GM19238 (cell line): ENCODE results near the gene PRKCB.
"Not testable (repeated sequence)": the region's sequence is repeated elsewhere in the genome, so short reads cannot be mapped to it uniquely, and the experiment has no call there.

Experiments
- DNase-seq: peaks from one replicate; pipeline ENCODE4 v3.0.0; 2011; ENCODE audit warnings: low spot score; ENCODE audit not compliant: insufficient read length

The PRKCB gene

DNA sequence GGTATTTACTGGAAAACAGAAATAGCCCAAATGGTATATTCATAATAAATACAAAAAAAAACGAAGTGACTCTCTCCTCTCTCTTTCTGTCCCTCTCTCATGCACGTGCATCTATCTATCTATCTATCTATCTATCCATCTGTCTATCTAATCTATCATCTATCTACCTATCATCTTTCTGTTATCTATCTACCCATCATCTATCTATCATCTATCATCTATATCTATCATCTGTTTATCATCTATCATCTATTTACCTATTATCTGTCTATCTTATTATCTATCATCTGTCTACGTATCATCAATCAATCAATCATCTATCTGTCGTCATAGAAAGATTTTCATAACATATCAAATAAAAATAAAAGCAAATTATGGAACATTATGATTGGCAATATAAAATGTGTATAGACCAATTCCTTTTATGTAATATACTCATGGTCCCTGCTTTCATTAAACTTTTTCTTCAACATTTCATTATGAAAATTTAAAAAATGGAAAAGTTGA, 293.7 kb downstream of the PRKCB start:
- no peak for DNase-seq

DNA sequence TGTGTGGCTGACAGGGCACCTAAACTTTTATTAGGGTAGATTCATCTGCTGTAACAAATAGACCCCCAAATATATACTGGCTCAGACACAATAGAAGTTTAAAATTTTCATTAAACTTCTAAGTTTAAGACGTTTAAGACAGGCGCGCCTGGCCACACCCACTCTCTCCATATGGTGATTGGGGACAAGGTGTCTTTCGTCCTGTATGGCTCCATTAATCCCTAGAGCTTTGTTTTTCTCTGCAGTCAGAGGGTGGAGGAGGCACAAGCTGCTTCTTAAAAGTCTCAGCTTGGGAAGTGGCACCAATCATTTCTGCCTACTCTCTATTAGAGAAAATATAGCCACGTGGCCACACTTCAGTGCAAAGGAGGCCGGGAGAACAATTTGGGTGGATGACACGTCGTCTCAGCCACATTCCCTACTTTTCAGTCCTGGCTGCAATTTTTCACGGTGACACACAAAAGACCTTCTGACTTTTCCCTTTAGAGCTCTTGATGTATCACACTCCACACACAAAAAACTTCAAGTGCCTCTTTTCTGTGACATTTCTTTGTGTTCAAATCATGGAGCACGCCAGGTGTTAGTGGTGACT, 294.8 kb downstream of the PRKCB start:
- no peak for DNase-seq

DNA sequence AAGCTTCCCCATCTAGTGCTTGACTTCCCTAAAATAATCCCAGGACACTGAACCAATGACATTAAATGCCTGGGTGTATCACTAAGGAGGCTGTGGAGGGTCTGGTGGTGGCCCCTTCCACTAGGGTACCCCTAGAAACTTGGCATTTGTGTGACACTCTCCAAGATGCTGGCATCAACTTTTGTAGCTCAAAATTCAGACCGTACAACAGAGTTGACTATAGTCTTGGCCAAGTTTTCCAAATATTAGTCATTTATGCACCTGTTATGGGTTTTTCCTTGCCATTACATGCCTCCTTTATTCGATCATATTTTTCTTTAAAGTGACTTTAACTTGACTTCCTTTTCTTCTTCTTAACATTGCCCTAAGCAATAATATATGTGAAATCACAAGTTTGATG, 295.5 kb downstream of the PRKCB start:
- DNase-seq: no peak

DNA sequence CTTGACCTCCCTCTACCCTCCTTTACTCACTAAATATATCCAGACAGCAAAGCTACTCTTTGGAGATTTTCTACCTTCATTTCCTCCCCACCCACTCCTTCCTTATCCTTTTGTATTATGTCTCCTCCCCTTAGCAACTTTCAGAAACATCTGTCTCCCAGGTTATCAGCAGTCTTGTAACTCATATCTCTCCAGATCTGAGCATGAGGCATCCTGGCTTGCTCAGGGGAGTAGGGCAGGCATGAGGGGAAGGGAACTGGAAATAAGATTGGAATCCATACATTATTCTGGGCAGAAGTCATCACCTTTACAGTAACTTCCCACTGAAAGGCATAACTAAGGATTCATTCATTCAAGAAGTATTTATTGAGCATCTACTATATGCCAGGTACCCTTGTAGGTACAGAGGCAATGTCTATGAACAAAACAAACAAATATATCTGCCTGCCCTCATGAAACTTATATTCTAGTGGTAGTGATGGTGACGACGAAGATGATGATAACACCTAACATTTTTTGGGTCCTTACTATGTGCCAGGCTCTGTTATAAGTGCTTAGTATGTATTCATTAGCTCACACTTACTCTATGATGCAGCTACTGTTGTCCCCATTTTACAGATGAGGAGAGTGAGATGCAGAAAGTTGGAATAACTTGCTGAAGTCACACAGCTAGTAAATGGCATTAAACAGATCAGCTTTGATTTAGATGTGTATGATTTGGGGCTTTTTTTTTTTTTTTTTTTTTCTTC, 296.4 kb downstream of the PRKCB start:
- no peak for DNase-seq

DNA sequence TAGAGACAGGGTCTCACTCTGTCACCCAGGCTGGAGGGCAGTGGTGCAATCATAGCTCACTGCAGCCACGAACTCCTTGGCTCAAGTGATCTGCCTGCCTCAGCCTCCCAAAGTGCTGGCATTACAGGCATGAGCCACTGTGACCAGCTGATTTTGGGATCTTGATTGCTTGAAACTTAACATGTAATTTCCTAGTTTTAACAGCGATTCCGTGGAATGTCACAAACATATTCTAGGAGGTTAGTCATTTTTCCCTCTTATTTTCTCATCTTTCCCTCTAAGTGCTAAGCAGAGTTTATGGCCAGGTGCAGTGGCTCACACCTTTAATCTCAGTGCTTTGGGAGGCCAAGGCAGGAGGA, 297.0 kb downstream of the PRKCB start:
- DNase-seq: no peak

DNA sequence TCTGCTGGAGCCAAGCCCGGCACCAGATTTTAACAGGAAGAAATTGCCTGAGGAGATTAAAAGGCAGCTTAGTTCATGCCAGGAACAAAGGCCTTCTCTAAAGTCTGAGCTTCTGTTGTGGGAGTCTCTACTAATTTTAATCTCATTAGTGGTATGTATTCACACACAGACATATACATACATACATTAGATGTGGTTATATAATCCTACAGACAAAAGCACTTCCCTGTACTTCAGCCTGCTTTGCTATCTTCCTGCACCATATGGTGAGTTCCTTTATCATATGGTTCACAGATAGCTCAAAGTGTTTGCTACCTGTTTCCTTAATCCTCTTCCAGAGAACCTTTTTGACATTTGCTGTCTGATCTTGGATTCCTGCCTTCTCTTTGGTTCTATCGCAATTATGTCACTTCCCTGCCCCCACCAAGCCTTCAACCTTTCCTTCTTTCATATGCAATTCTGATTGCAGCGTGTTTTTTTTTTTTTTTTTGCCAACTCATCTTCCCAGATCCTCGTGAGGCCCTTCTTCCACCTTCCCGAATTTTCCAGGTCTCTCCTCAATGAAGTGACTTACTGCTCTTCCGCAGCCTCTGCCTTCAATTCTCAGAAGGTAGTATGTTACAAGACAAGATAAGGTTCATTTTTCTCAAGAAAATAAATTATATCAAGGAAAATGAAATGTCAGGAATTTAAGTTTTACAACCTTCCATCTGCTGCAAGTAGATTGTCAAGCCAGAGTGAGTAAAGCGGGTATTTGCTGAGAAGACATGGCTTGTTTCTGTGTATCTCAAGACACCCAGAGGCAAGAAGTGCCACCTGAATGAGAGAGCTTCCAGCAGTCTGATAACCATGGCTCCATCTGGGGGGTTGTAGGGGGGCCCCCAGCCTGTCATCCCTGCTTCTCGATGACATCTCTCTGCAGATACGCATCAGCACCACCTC, 300.1 kb downstream of the PRKCB start:
- DNase-seq: no peak

DNA sequence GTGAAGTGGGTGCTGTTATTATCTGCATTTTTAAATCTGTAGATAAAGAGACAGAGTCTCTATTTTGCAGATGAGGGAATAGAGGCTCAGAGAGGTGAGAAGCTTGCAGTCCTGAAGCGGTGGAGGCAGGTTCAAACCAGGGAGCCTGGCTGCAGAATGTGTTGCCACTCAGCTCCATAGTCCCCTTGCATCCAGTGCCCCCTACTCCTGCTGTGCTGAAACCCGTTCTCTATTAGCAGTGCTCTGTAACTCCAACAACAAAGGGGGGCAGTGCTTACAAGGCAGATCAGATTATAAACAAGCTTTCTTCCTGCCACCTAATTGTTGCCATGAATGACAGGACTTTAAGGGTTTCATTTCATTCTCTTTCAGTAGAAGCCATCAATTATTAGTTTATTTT, 302.2 kb downstream of the PRKCB start:
- no peak for DNase-seq

DNA sequence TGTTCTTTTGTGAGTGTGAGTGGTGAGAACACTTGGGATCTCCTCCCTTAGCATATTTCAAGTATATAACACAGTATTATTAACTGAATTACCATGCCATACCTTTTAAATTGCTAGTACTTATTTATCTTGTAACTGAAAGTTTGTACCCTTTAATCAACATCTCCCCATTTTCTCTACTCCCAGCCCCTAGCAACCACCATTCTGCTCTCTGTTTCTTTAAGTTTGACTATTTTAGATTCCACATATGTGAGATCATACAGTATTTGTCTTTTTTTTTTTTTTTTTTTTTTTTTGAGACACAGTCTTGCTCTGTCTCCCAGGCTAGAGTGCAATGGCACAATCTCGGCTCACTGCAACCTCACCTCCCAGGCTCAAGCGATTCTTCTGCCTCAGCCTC, 302.8 kb downstream of the PRKCB start:
- DNase-seq: no peak

DNA sequence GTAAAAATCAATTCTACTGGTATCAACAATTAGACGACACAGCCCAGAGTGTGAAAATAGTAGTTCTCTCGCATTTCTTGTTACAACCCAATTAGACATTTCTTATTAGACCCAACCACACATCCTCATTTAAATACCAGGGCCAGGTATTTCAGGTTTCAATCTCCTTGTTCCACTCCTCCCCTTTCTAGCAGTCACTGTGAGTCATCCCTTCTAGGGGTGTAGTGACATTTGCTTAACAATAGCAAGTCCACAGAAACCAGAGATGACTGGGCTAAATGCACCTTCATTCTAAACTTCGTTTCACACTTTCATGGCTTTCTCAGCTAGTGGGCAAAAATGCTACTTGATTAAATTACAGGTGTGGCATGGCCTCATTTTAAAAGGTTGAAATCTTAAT, 303.5 kb downstream of the PRKCB start:
- no peak for DNase-seq

DNA sequence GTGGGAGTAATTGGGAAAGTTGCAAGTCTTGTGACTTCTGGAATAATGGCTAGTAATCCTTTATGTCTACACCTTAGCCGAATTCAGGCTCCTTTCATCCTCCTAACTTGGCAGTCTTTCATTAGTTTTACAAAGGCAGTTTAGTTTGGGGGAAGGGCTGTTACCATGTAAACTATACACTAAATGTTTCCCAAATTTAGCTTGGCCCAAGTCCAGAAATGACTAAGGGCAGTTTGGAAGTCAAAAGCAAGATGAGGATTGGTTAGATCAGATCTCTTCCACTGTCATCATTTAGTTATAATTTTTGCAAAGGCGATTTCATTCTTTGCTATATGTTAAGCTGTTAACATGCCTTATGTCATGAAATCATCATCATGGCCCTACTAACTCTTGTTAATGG, 304.9 kb downstream of the PRKCB start:
- DNase-seq: no peak

DNA sequence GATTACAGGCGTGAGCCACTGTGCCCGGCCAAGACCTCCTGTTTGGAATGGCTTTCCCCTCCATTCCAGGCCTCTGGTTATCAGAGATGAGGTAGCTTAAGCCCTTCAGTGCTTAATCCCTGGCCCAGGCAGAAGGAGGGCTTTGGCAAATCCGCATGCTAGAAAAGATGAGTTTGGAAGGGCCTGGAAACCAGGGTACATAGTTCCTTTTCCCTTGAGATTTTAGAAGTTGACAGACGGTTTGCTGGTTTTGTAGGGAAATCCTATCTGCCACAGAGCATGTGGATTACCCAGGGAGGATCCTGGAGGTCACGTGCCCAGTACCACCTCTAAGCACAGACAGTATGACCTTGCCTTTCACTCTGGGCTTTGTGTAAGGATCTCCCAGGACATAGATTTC, 305.7 kb downstream of the PRKCB start:
- DNase-seq: no peak

DNA sequence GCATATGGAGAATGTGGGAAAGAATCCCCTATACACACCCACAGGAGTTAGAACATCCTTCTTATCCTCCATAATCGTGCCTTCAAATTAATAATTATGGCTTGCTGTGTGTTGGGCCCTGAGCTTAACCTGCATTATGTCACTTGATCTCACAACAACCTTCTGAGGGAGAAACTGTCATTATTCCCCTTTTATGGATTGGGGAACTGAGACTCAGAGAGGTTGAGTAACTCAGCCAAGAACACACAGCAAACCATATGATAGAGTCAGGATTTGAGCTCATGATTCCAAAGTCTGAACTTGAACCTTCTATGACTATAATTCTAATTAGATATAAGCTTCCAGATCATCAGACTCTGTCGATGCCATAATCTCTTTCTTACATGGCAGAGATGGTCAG, 306.1 kb downstream of the PRKCB start:
- no peak for DNase-seq

DNA sequence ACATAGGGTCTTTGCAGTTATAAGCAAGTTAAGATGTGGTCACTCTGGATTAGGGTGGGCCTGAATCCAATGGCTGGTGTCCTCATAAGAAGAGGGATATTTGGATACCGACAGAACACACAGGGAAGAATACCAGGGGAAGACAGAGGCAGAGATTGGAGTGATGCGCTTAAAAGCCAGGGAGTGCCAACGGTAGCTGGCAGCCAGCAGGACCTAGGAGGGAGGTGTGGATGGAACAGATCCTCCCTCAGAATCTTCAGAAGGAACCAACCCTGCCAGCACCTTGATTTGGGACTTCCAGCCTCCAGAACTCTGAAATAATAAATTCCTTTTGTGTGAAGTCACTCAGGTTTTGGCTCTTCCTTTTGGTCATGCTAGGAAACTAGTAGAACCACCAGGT, 310.1 kb downstream of the PRKCB start:
- DNase-seq: no peak

DNA sequence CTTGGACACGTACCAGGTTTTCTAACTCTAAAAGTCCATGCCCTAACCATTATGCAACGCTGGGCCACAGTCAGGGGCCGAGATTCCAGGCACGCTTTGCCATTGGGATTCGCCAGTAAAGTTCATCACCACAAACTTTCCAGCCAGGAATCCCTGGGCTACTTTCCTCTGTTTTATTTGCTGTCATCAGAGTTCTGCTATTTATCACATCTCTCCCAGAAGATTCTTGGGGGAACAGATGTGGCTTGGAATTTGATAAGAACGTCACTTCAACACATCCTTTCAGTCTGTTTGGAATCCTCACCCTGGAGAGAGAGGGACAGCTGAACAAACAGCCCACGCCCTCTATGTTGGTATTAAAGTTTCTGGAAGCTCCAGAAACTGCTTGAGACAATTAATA, 310.7 kb downstream of the PRKCB start:
- no peak for DNase-seq

DNA sequence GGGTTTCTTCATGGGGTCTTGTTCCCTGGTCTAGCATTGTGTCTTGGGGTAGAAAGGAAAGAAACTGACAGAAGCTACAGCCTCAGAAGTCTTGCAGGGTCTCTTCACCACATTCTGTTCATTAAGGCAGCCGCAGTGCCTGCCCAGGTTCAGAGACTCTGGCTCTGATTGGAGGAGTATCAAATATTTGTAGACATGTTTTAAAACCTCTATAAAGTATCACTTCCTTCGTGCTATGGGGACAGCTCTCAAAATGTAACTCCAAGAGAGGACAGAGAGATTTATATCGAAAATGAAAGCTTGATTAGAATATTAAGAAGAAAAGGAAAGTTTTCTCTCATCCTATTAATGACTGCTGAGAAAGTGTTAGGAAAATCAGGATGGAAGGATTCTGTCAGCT, 313.3 kb downstream of the PRKCB start:
- DNase-seq: no peak

DNA sequence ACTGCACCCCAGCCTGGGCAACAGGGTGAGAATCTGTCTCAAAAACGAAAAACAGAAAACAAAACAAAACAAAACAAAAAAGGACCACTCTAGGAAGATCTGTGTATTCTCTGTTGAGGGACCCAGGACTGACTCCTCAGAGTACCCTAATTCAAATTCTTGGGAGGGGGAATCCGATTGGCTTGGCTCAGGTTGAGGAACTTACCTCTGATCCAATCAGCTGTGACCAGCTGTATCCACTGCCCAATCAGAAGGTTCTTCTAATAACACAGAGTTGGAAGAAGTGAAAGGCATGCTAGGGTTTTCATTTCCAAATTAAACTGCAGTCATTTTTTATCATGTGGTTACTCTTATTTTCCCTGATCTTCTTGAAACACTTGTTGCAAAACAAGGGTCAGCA, 314.5 kb downstream of the PRKCB start:
- DNase-seq: no peak

DNA sequence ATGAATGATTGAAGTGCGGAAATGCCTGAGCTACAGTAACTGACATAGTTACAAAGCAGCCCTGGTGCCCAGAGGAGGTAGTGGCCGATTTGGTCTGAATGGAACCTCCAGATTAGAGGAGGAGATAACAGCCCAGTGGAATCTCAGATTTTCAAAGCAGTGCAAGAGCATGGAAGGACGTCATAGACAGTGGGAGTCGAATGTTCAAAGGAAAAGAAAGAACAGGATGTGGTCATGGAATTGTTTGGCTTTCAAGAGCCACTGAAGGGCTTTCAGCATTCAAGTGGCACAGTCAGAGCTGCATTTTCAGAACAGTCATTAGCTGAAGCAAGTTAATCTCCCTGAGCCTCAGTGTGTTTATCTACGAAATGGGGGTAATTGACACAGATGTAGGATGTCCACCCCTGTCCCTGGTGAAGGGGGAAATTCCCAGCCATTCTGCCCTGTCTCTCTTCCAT, 315.7 kb downstream of the PRKCB start:
- peak; percentile 10 for DNase-seq

DNA sequence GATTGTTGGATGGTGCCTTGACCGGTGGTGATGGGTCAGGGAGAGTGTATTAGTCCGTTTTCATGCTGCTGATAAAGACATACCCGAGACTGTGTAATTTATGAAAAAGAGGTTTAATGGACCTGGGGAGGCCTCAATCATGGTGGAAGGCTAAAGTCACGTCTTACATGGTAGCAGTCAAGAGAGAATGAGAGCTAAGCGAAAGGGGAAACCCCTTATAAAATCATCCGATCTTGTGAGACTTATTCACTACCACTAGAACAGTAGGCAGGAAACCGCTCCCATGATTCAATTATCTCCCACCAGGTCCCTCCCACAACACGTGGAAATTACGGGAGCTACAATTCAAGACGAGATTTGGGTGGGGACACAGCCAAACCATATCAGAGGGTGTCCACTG, 316.3 kb downstream of the PRKCB start:
- DNase-seq: not testable (repeated sequence)

DNA sequence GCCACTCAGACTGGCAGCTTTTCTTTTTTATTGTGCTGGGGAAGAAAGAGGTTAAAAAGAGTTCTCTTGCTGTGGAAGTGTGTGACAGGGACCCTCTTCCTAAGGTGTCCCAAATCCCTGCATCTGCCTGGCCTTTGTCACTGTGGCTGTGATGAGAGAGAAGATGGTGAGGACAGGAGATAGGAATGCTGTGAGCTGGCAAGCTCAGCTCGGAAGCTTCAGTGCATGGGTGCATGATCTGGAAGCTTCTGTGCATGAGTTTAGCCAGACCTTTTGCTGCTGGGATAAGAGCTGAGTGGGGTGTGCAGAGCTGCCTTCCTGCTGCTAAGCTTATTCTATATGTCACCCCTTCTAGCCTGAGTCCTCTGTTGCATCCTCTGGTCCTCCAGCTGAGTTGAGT, 317.0 kb downstream of the PRKCB start:
- DNase-seq: no peak

DNA sequence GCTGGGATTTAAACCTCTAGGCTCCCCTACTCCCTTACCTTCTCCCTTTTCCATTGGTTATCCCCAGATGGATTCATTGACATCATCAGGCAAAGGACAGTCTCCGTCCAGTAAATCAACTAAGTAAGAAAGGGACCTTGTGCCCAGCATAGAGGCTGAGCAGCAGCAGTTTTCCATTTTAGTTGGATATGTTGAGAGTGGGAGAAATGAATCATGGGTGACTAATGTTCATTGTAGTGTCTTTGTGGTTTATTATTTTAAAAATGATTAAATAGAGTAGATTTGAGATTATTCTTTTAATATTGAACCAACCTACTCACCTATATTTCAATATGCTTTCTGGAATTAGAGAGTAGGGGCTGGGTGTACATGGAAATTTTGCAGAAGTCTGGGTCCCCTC, 321.0 kb downstream of the PRKCB start:
- no peak for DNase-seq

DNA sequence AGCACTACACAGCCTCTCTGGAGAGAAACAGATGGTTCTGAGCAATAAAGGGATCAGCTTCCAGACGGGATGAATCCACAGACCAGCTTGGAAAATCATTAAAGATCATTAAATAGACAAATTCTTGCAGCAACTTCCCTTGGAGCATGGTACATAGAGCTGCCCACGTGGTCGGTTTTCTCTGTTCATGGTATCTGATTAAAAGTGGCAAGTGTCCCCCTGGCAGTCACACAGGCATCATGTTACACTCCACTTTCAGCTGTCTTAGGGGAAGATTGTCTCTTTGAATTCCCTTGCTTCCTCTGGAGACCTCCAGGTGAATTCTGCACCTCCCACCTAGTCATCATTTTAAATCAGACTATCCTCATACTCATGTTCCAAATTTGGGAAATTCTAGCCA, 328.2 kb downstream of the PRKCB start:
- DNase-seq: no peak

DNA sequence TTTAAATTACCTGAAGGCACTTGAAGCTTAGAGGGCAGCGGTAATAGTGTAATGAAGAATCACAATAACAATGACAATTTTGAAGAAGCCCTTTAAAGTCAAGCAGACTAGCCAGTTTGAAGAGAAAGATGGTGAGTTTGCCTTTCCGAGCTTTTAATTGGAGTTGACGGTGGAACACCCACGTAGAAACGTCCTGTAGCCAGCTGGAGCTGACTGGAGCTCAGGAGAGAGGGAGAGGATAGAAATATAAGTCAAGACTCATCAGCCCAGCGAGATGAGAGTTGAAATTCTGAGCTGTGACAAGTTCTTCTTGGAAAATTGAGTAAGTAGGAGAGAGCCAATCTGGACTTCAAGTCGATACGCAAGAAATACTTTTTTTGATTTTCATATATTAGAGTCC, 328.6 kb downstream of the PRKCB start:
- no peak for DNase-seq
